Measurements from ENCODE around the gene FAM131A. TPM values are rescaled to one million over a fixed set of nuclear protein-coding genes. Genes with fewer than 3 reads are reported as not detected.
A peak's percentile ranks its signal among the peaks of the same experiment; 100 is the strongest.

FAM131A gene
- total and polyA plus RNA-seq, 2 of the 4 experiments (the other 2 are of a cell fraction) = 10.8 to 19.5 TPM

Small RNA genes lying within 50 kb of the gene (microRNA-seq; reads per million reads assigned to microRNA genes)
- gene SNORD66 (ENCODE audit: insufficient read depth, insufficient read length) = 2,112 reads per million, percentile 95 among the genes with 10 or more reads in this experiment

Small RNA genes lying within 50 kb of the gene (small RNA-seq; reads per million reads assigned to genes)
- gene SNORD66 = 101 to 3,521 (median 750) reads per million in 5 experiments

Other genes with a start within 250 kb of the FAM131A start
- not detected in 2 replicates for gene HTR3E, start 240.5 kb upstream of the FAM131A start, total RNA-seq (2012; rRNA removed)
- gene HTR3E, start 240.5 kb upstream of the FAM131A start, polyA plus RNA-seq (2012; rRNA removed) = not detected in 2 replicates
- gene EIF2B5, start 202.2 kb upstream of the FAM131A start, total RNA-seq (2012; rRNA removed) = 32.5 and 37.6 TPM in 2 replicates
- gene EIF2B5, start 202.2 kb upstream of the FAM131A start, polyA plus RNA-seq (2012; rRNA removed) = 29.5 and 31.7 TPM in 2 replicates
- gene DVL3, start 182.2 kb upstream of the FAM131A start, total RNA-seq (2012; rRNA removed) = 23.3 and 24.2 TPM in 2 replicates
- gene DVL3, start 182.2 kb upstream of the FAM131A start, polyA plus RNA-seq (2012; rRNA removed) = 40.4 and 41.2 TPM in 2 replicates
- 855 and 876 TPM in 2 replicates for gene AP2M1, start 162.7 kb upstream of the FAM131A start, total RNA-seq (2012; rRNA removed)
- gene AP2M1, start 162.7 kb upstream of the FAM131A start, polyA plus RNA-seq (2012; rRNA removed) = 1,065 and 1,068 TPM in 2 replicates
- gene ABCF3, start 151.4 kb upstream of the FAM131A start, total RNA-seq (2012; rRNA removed) = 35.0 and 36.9 TPM in 2 replicates
- gene ABCF3, start 151.4 kb upstream of the FAM131A start, polyA plus RNA-seq (2012; rRNA removed) = 58.3 and 59.2 TPM in 2 replicates
- gene VWA5B2, start 108.0 kb upstream of the FAM131A start, total RNA-seq (2012; rRNA removed) = not detected in 2 replicates
- gene VWA5B2, start 108.0 kb upstream of the FAM131A start, polyA plus RNA-seq (2012; rRNA removed) = not detected in 2 replicates
- gene ALG3, start 88.6 kb upstream of the FAM131A start, total RNA-seq (2012; rRNA removed) = 19.2 and 19.5 TPM in 2 replicates
- gene ALG3, start 88.6 kb upstream of the FAM131A start, polyA plus RNA-seq (2012; rRNA removed) = 52.6 and 55.5 TPM in 2 replicates
- gene EEF1AKMT4, start 87.9 kb upstream of the FAM131A start, total RNA-seq (2012; rRNA removed) = 2.8 and 2.9 TPM in 2 replicates
- 3.6 and 5.3 TPM in 2 replicates for gene EEF1AKMT4, start 87.9 kb upstream of the FAM131A start, polyA plus RNA-seq (2012; rRNA removed)
- gene CAMK2N2, start 76.0 kb upstream of the FAM131A start, total RNA-seq (2012; rRNA removed) = not detected in 2 replicates
- gene CAMK2N2, start 76.0 kb upstream of the FAM131A start, polyA plus RNA-seq (2012; rRNA removed) = 0.29 and 0.34 TPM in 2 replicates
- not detected in 2 replicates for gene ECE2, start 61.6 kb upstream of the FAM131A start, total RNA-seq (2012; rRNA removed)
- not detected in 2 replicates for gene ECE2, start 61.6 kb upstream of the FAM131A start, polyA plus RNA-seq (2012; rRNA removed)
- 697 and 872 TPM in 2 replicates for gene PSMD2, start 38.4 kb upstream of the FAM131A start, total RNA-seq (2012; rRNA removed)
- gene PSMD2, start 38.4 kb upstream of the FAM131A start, polyA plus RNA-seq (2012; rRNA removed) = 474 and 514 TPM in 2 replicates
- gene EIF4G1, start 23.0 kb upstream of the FAM131A start, total RNA-seq (2012; rRNA removed) = 225 TPM in 2 replicates
- gene EIF4G1, start 23.0 kb upstream of the FAM131A start, polyA plus RNA-seq (2012; rRNA removed) = 274 and 300 TPM in 2 replicates
- gene CLCN2, start 24.0 kb downstream of the FAM131A start, total RNA-seq (2012; rRNA removed) = 1.9 and 2.9 TPM in 2 replicates
- gene CLCN2, start 24.0 kb downstream of the FAM131A start, polyA plus RNA-seq (2012; rRNA removed) = 5.7 and 5.8 TPM in 2 replicates
- gene POLR2H, start 24.1 kb downstream of the FAM131A start, total RNA-seq (2012; rRNA removed) = 47.7 and 132 TPM in 2 replicates
- 103 and 130 TPM in 2 replicates for gene POLR2H, start 24.1 kb downstream of the FAM131A start, polyA plus RNA-seq (2012; rRNA removed)
- gene THPO, start 40.6 kb downstream of the FAM131A start, total RNA-seq (2012; rRNA removed) = not detected in 2 replicates
- not detected in 2 replicates for gene THPO, start 40.6 kb downstream of the FAM131A start, polyA plus RNA-seq (2012; rRNA removed)
- gene CHRD, start 42.5 kb downstream of the FAM131A start, total RNA-seq (2012; rRNA removed) = under 0.01 TPM in 1 of 2 replicates, not detected in the other
- 0.09 TPM in 2 replicates for gene CHRD, start 42.5 kb downstream of the FAM131A start, polyA plus RNA-seq (2012; rRNA removed)
- gene EPHB3, start 224.2 kb downstream of the FAM131A start, total RNA-seq (2012; rRNA removed) = 0.72 and 0.83 TPM in 2 replicates
- 2.2 and 2.9 TPM in 2 replicates for gene EPHB3, start 224.2 kb downstream of the FAM131A start, polyA plus RNA-seq (2012; rRNA removed)

Data from IMR-90 (cell line).